CD4-positive, alpha-beta T cell treated with Interleukin-4 for 4 hours (primary cell): ENCODE results near the gene HSP90B1.

Experiments
- DNase-seq: peaks from one replicate; pipeline ENCODE4 v3.0.0-alpha.2; 2020

The HSP90B1 gene

GRCh38 chr12:103978384-103978982 is 48.3 kb downstream of the HSP90B1 start:
- DNase-seq, result no peak

- no peak for DNase-seq
Observed at GRCh38 chr12:103986829-103987228, 56.6 kb downstream of the HSP90B1 start.

- DNase-seq, result no peak
Observed at GRCh38 chr12:103994235-103994634, 64.0 kb downstream of the HSP90B1 start.

- no peak for DNase-seq
Observed at GRCh38 chr12:103996595-103996994, 66.4 kb downstream of the HSP90B1 start.

GRCh38 chr12:103997286-103997900 is 67.2 kb downstream of the HSP90B1 start:
- no peak for DNase-seq
